K562 (cell line): ENCODE measurements around the gene SNU13. TPM values are rescaled to one million over a fixed set of nuclear protein-coding genes. Genes with fewer than 3 reads are reported as not detected.

Experiments used
- BRF2 ChIP-seq: IDR thresholded peaks from 3 replicates; pipeline ENCODE4 v1.6.1; 2011; ENCODE audit warnings: borderline replicate concordance, mild to moderate bottlenecking; ENCODE audit not compliant: insufficient read length, insufficient read depth
- CC2D1A ChIP-seq: fragments of 450-650 bp; IDR thresholded peaks from 2 replicates; pipeline ENCODE4 v1.6.1; 2017; ENCODE audit warnings: mild to moderate bottlenecking
- KHSRP ChIP-seq: fragments of 450-650 bp; IDR thresholded peaks from 2 replicates; pipeline ENCODE4 v1.6.1; 2017
- L3MBTL2 ChIP-seq: fragments of 450-650 bp; IDR thresholded peaks from 2 replicates; pipeline ENCODE4 v1.6.1; 2016; ENCODE audit warnings: mild to moderate bottlenecking, moderate library complexity
- RFX5 ChIP-seq: IDR thresholded peaks from 2 replicates; pipeline ENCODE4 v1.6.1; 2011; ENCODE audit warnings: low read depth, mild to moderate bottlenecking, improper control_type of control experiment, low read length
- SIN3A ChIP-seq, 2 experiments: fragments of 150-350 bp in 1 of 2; IDR thresholded peaks; 2 replicates each; pipeline ENCODE4 v1.6.1; 2011 to 2016; ENCODE audit warnings: borderline replicate concordance in 2 of 2, low read depth in 2 of 2, low read length in 2 of 2, mild to moderate bottlenecking in 2 of 2, moderate library complexity in 2 of 2; ENCODE audit not compliant: control insufficient read depth in 1 of 2
- polyA plus RNA-seq, 8 experiments: library from polyadenylated mRNA; depleted of rRNA in 4 of 8; stranded (reverse) in 5 of 8; unstranded in 3 of 8; fragments of >200 nt; fragmentation: Nextera tagmentation in 2 of 8; fragmentation: Illumina TruSeq in 1 of 8; extraction: Ambion mirVana in 2 of 8; extraction: Trizol in 1 of 8; gene quantifications; 2 replicates each; pipeline versions ENCODE4 v1.2.1 to v1.2.3, GENCODE V29; 2011 to 2014; ENCODE audit warnings: inconsistent platforms in 1 of 8, missing spikeins in 1 of 8
- total RNA-seq, 7 experiments: library from RNA; depleted of rRNA in 6 of 7; stranded (reverse); fragments of >200 nt in 6 of 7; fragmentation: Illumina TruSeq in 2 of 7; extraction: Trizol in 2 of 7; gene quantifications; 2 replicates each; pipeline versions ENCODE4 v1.2.1 to v1.2.3, GENCODE V29; 2011 to 2021; ENCODE audit warnings: low replicate concordance in 1 of 7
- TF ChIP-seq, protein P1 (sequence below): fragments of 450-650 bp; IDR thresholded peaks from 2 replicates; pipeline ENCODE4 v1.6.1; 2016; ENCODE audit warnings: mild to moderate bottlenecking, moderate library complexity
- TF ChIP-seq, protein P2 (sequence below): fragments of 250-450 bp; sonication (Bioruptor Pico); IDR thresholded peaks from 2 replicates; pipeline ENCODE4 v1.4.0; 2020; ENCODE audit warnings: mild to moderate bottlenecking, moderate library complexity, borderline replicate concordance

Gene SNU13
- total and polyA plus RNA-seq, 9 of the 15 experiments (the other 6 are each of a cell fraction or from before 2014, with no cell fraction given) = 185 to 981 (median 283) TPM

DNA sequence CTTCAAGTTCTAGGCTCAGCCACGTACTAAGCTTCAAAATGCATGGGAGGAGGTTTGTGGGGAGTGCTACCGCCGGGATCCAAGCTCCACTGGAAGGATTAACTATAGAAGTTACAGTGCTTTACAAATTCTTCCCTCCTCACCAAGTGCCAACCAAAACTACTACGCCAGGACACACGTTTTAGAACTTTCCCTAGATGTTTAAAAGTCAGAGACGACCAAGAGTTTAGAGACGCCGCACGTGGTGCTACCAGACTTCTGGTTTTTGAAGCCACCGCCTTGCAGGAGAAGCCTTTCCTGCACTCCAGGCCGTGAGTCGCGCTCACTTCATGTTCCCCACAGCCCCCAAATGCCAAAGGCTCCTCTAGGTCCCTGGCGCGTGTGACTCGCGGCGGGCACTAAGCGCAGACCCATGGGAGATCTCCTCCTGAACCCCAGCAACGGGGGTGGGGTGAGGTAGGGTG, 734 bp downstream of the SNU13 start (continued):
- TF ChIP-seq, protein P1, sequence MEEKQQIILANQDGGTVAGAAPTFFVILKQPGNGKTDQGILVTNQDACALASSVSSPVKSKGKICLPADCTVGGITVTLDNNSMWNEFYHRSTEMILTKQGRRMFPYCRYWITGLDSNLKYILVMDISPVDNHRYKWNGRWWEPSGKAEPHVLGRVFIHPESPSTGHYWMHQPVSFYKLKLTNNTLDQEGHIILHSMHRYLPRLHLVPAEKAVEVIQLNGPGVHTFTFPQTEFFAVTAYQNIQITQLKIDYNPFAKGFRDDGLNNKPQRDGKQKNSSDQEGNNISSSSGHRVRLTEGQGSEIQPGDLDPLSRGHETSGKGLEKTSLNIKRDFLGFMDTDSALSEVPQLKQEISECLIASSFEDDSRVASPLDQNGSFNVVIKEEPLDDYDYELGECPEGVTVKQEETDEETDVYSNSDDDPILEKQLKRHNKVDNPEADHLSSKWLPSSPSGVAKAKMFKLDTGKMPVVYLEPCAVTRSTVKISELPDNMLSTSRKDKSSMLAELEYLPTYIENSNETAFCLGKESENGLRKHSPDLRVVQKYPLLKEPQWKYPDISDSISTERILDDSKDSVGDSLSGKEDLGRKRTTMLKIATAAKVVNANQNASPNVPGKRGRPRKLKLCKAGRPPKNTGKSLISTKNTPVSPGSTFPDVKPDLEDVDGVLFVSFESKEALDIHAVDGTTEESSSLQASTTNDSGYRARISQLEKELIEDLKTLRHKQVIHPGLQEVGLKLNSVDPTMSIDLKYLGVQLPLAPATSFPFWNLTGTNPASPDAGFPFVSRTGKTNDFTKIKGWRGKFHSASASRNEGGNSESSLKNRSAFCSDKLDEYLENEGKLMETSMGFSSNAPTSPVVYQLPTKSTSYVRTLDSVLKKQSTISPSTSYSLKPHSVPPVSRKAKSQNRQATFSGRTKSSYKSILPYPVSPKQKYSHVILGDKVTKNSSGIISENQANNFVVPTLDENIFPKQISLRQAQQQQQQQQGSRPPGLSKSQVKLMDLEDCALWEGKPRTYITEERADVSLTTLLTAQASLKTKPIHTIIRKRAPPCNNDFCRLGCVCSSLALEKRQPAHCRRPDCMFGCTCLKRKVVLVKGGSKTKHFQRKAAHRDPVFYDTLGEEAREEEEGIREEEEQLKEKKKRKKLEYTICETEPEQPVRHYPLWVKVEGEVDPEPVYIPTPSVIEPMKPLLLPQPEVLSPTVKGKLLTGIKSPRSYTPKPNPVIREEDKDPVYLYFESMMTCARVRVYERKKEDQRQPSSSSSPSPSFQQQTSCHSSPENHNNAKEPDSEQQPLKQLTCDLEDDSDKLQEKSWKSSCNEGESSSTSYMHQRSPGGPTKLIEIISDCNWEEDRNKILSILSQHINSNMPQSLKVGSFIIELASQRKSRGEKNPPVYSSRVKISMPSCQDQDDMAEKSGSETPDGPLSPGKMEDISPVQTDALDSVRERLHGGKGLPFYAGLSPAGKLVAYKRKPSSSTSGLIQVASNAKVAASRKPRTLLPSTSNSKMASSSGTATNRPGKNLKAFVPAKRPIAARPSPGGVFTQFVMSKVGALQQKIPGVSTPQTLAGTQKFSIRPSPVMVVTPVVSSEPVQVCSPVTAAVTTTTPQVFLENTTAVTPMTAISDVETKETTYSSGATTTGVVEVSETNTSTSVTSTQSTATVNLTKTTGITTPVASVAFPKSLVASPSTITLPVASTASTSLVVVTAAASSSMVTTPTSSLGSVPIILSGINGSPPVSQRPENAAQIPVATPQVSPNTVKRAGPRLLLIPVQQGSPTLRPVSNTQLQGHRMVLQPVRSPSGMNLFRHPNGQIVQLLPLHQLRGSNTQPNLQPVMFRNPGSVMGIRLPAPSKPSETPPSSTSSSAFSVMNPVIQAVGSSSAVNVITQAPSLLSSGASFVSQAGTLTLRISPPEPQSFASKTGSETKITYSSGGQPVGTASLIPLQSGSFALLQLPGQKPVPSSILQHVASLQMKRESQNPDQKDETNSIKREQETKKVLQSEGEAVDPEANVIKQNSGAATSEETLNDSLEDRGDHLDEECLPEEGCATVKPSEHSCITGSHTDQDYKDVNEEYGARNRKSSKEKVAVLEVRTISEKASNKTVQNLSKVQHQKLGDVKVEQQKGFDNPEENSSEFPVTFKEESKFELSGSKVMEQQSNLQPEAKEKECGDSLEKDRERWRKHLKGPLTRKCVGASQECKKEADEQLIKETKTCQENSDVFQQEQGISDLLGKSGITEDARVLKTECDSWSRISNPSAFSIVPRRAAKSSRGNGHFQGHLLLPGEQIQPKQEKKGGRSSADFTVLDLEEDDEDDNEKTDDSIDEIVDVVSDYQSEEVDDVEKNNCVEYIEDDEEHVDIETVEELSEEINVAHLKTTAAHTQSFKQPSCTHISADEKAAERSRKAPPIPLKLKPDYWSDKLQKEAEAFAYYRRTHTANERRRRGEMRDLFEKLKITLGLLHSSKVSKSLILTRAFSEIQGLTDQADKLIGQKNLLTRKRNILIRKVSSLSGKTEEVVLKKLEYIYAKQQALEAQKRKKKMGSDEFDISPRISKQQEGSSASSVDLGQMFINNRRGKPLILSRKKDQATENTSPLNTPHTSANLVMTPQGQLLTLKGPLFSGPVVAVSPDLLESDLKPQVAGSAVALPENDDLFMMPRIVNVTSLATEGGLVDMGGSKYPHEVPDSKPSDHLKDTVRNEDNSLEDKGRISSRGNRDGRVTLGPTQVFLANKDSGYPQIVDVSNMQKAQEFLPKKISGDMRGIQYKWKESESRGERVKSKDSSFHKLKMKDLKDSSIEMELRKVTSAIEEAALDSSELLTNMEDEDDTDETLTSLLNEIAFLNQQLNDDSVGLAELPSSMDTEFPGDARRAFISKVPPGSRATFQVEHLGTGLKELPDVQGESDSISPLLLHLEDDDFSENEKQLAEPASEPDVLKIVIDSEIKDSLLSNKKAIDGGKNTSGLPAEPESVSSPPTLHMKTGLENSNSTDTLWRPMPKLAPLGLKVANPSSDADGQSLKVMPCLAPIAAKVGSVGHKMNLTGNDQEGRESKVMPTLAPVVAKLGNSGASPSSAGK = peak; percentile 65
- TF ChIP-seq SIN3A (IDR thresholded peaks at IDR 0.05; ENCODE audit: borderline replicate concordance in 2 of 2, control insufficient read depth in 1 of 2, low read depth in 2 of 2, low read length in 2 of 2) (peak in 1 of 2 experiments; percentile 57; a peak in 2 of 4 replicates), L3MBTL2 (peak; percentile 53), RFX5 (no peak), BRF2 (no peak), KHSRP (no peak), CC2D1A (no peak)
- TF ChIP-seq, protein P2, sequence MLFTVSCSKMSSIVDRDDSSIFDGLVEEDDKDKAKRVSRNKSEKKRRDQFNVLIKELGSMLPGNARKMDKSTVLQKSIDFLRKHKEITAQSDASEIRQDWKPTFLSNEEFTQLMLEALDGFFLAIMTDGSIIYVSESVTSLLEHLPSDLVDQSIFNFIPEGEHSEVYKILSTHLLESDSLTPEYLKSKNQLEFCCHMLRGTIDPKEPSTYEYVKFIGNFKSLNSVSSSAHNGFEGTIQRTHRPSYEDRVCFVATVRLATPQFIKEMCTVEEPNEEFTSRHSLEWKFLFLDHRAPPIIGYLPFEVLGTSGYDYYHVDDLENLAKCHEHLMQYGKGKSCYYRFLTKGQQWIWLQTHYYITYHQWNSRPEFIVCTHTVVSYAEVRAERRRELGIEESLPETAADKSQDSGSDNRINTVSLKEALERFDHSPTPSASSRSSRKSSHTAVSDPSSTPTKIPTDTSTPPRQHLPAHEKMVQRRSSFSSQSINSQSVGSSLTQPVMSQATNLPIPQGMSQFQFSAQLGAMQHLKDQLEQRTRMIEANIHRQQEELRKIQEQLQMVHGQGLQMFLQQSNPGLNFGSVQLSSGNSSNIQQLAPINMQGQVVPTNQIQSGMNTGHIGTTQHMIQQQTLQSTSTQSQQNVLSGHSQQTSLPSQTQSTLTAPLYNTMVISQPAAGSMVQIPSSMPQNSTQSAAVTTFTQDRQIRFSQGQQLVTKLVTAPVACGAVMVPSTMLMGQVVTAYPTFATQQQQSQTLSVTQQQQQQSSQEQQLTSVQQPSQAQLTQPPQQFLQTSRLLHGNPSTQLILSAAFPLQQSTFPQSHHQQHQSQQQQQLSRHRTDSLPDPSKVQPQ = no peak
